Fibroblast of lung (primary cell): ENCODE data around the gene ANKS6. TPM values are rescaled to one million over a fixed set of nuclear protein-coding genes. Genes with fewer than 3 reads are reported as not detected.
A peak's percentile ranks its signal among the peaks of the same experiment; 100 is the strongest.

Experiments
- DNase-seq, 2 donors: peaks; one replicate each; pipeline versions ENCODE4 v3.0.0 to v3.0.0-alpha.2; 2010; ENCODE audit warnings: low read depth in 2 of 2
- H2AFZ ChIP-seq: 2 replicates; pipeline ENCODE4 v1.5.1; 2012; ENCODE audit warnings: low read length, control low read depth, inconsistent platforms
- H3K27ac ChIP-seq: 2 replicates; pipeline ENCODE4 v1.5.1; 2011; ENCODE audit warnings: low read length, control low read depth; ENCODE audit not compliant: insufficient read depth
- H3K27me3 ChIP-seq: 2 replicates; pipeline ENCODE4 v1.5.1; 2011; ENCODE audit warnings: mild to moderate bottlenecking, low read length; ENCODE audit not compliant: control insufficient read depth, insufficient read depth
- H3K36me3 ChIP-seq: 2 replicates; pipeline ENCODE4 v1.5.1; 2011; ENCODE audit warnings: low read length; ENCODE audit not compliant: control insufficient read depth, insufficient read depth
- H3K4me1 ChIP-seq: 2 replicates; pipeline ENCODE4 v1.5.1; 2011; ENCODE audit warnings: low read length; ENCODE audit not compliant: control insufficient read depth, insufficient read depth; ENCODE audit errors: extremely low read depth
- H3K4me2 ChIP-seq: 2 replicates; pipeline ENCODE4 v1.5.1; 2011; ENCODE audit warnings: low read length, control low read depth; ENCODE audit not compliant: insufficient read depth; ENCODE audit errors: extremely low read depth
- H3K4me3 ChIP-seq, 4 experiments: fragments of 200-600 bp in 1 of 4; sonication (generic) in 1 of 4; replicated peaks in 1 of 4; 2 replicates each; pipeline ENCODE4 v1.5.1; 2011 to 2016; ENCODE audit warnings: low read length in 4 of 4, low read depth in 3 of 4, mild to moderate bottlenecking in 3 of 4, control low read depth in 2 of 4, inconsistent platforms in 1 of 4, mixed read lengths in 1 of 4; ENCODE audit not compliant: insufficient read depth in 1 of 4; ENCODE audit errors: control extremely low read depth in 1 of 4
- H3K79me2 ChIP-seq: 2 replicates; pipeline ENCODE4 v1.5.1; 2012; ENCODE audit warnings: mild to moderate bottlenecking, low read length, inconsistent platforms; ENCODE audit not compliant: control insufficient read depth, insufficient read depth
- H3K9ac ChIP-seq: 2 replicates; pipeline ENCODE4 v1.5.1; 2011; ENCODE audit warnings: mild to moderate bottlenecking, low read length, control low read depth; ENCODE audit not compliant: insufficient read depth
- H3K9me3 ChIP-seq: 2 replicates; pipeline ENCODE4 v1.5.1; 2012; ENCODE audit warnings: low read depth, low read length; ENCODE audit not compliant: control insufficient read depth, insufficient read depth
- H4K20me1 ChIP-seq: 2 replicates; pipeline ENCODE4 v1.5.1; 2011; ENCODE audit warnings: low read length; ENCODE audit not compliant: control insufficient read depth, insufficient read depth; ENCODE audit errors: extremely low read depth
- CTCF ChIP-seq, 2 donors: IDR thresholded peaks in 1 of 2; conservative IDR thresholded peaks in 1 of 2; 1 replicate in 1 of 2; 2 replicates in 1 of 2; pipeline ENCODE4 v1.5.1; 2011 to 2012; ENCODE audit warnings: low read length in 2 of 2, control low read depth in 1 of 2, inconsistent platforms in 1 of 2, low read depth in 1 of 2, mild to moderate bottlenecking in 1 of 2
- EZH2 ChIP-seq: IDR thresholded peaks from 2 replicates; pipeline ENCODE4 v1.5.1; 2012; ENCODE audit warnings: low read length, control low read depth, mild to moderate bottlenecking; ENCODE audit errors: missing control alignments
- polyA plus RNA-seq, 2 donors: library from polyadenylated mRNA; depleted of rRNA in 1 of 2; stranded (reverse) in 1 of 2; unstranded in 1 of 2; fragments of >200 nt; gene quantifications; 2 replicates each; pipeline ENCODE4 v1.2.1, GENCODE V29; 2011 to 2012; ENCODE audit warnings: missing spikeins in 1 of 2
- total RNA-seq: library from RNA; depleted of rRNA; stranded (reverse); fragments of >200 nt; gene quantifications from 2 replicates; pipeline ENCODE4 v1.2.1, GENCODE V29; 2014

ANKS6 gene
- total and polyA plus RNA-seq, 2 donors (not counting 1 experiment from before 2014, with no cell fraction given) = 7.3 to 9.6 TPM

DNA sequence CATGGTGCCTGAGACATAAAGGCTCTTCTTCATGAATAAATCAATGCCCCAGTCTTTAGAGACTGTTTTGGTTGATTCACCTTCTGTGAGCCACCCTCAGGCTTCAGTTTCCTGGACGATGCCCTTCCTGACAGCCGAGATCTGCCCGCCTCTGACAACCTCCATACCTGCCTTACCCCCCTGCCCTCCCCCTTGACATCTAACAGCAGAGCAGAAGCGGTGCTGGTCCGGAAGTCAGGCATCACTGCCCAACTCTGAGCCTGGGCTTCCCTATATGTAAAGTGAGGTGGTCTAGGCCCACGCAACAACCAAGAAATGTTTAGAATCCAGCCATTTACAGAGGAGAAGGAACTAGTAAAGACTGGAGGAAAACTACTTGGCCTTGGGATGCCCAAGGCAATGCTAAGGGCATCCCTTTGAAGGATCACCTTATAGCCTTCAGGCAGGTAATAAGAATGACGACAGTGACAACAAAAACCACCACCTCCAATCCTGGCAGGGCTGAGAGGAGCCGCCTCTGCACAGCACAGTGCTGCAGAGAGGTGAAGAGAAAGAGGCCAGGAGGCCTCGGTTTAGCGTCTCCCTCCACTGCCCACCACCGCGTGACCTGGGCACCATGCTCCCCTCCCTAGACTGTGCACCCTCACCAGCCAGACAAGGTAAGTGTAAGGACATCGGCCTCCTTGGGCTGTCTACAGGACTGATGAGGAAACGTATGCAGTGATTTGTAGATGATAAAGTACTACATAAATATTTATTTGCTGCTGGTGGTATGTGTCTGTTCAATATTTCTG, 52.3 kb downstream of the ANKS6 start:
- no peaks in the 10 kb centered on the region for H3K9me3 ChIP-seq
- no peak overlapping the region for H3K9ac ChIP-seq
- no peaks in the 10 kb centered on the region for H4K20me1 ChIP-seq
- H3K4me2 ChIP-seq = no peak overlapping the region
- H2AFZ ChIP-seq = no peak overlapping the region
- no peak overlapping the region for H3K27ac ChIP-seq
- no peak for TF ChIP-seq EZH2
- TF ChIP-seq CTCF (conservative IDR thresholded peaks at IDR 0.05 in 1 of 2, IDR thresholded peaks at IDR 0.05 in 1 of 2; ENCODE audit: low read depth in 1 of 2, low read length in 2 of 2) = no peak
- H3K4me3 ChIP-seq = no peak overlapping the region
- no peaks in the 10 kb centered on the region for H3K79me2 ChIP-seq
- H3K27me3 ChIP-seq = no peaks in the 10 kb centered on the region
- H3K36me3 ChIP-seq = no peaks in the 10 kb centered on the region
- H3K4me1 ChIP-seq = peaks cover 2% of the 10 kb centered on the region
- no peak for DNase-seq

DNA sequence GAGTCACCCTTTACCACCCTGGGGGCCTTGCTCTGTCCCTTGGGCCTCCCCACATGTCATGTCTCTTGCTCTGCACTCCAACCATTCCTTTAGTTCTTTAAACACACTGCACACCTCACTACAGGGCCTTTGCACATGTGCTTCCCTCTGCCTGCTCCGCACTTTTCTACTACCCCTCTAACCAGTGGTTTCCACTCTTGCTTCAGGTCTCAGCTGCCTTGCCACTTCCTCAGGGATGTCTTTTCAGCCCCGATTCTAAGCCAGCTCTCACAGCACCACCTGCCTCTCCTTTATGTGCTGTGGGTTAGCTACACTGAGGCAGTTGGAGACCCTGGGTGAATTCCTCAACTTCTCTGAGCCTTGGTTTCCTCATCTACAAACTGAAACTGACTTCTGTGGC, 53.0 kb downstream of the ANKS6 start:
- Histone ChIP-seq H2AFZ (no peak overlapping the region), H3K4me1 (peaks cover 2% of the 10 kb centered on the region), H3K9ac (no peak overlapping the region), H3K9me3 (no peaks in the 10 kb centered on the region), H3K79me2 (no peaks in the 10 kb centered on the region), H3K27me3 (no peaks in the 10 kb centered on the region), H4K20me1 (no peaks in the 10 kb centered on the region), H3K4me2 (no peak overlapping the region), H3K27ac (no peak overlapping the region), H3K36me3 (no peaks in the 10 kb centered on the region), H3K4me3 (no peak overlapping the region)
- no peak for DNase-seq
- TF ChIP-seq EZH2 = no peak

- no peak overlapping the region for H3K4me2 ChIP-seq
- peaks cover 2% of the 10 kb centered on the region for H3K4me1 ChIP-seq
- DNase-seq = peak; percentile 54 to 57
- TF ChIP-seq CTCF (conservative IDR thresholded peaks at IDR 0.05 in 1 of 2, IDR thresholded peaks at IDR 0.05 in 1 of 2; ENCODE audit: low read depth in 1 of 2, low read length in 2 of 2) (no peak), EZH2 (no peak)
- no peak overlapping the region for H2AFZ ChIP-seq
- H3K36me3 ChIP-seq = no peaks in the 10 kb centered on the region
- H3K9me3 ChIP-seq = no peaks in the 10 kb centered on the region
- H3K27ac ChIP-seq = no peak overlapping the region
- no peaks in the 10 kb centered on the region for H3K79me2 ChIP-seq
- H3K4me3 ChIP-seq = no peak overlapping the region
- H4K20me1 ChIP-seq = no peaks in the 10 kb centered on the region
- H3K9ac ChIP-seq = no peak overlapping the region
- H3K27me3 ChIP-seq = no peaks in the 10 kb centered on the region
These were observed 53.8 kb downstream of the ANKS6 start for GRCh38 chr9:98742325-98743280.
